ENCODE measurements around the gene CAMKK2. TPM values are rescaled to one million over a fixed set of nuclear protein-coding genes. Genes with fewer than 3 reads are reported as not detected.

CAMKK2 gene
- total RNA-seq, 1 donor from 2014 or later, result 13.3 TPM

DNA sequence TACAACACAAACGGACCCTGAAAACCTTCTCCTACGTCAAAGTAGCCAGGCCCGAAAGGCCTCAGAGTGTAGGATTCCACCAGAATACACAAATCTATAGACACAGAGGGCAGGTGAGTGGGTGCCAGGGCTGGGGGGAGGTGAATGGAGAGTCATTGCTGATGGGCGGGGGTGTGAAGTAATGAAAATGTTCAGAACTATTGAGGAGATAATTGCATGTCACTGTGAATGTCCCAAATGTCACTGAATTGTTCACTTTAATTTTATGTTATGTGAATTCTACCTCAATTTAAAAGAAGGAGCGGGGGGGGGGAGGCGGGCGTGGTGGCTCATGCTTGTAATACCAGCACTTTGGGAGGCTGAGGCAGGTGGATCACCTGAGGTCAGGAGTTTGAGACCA lies 50.6 kb downstream of the CAMKK2 start:
- Histone ChIP-seq H3K36me3 (peaks cover 64% of the 10 kb centered on the region), H3K27me3 (ENCODE audit: low read depth) (no peaks in the 10 kb centered on the region), H3K27ac (replicated peaks) (no peak overlapping the region), H3K4me3 (no peak overlapping the region), H3K9me3 (replicated peaks) (no peaks in the 10 kb centered on the region), H3K4me1 (peaks cover 6% of the 10 kb centered on the region)
- TF ChIP-seq, protein P1, sequence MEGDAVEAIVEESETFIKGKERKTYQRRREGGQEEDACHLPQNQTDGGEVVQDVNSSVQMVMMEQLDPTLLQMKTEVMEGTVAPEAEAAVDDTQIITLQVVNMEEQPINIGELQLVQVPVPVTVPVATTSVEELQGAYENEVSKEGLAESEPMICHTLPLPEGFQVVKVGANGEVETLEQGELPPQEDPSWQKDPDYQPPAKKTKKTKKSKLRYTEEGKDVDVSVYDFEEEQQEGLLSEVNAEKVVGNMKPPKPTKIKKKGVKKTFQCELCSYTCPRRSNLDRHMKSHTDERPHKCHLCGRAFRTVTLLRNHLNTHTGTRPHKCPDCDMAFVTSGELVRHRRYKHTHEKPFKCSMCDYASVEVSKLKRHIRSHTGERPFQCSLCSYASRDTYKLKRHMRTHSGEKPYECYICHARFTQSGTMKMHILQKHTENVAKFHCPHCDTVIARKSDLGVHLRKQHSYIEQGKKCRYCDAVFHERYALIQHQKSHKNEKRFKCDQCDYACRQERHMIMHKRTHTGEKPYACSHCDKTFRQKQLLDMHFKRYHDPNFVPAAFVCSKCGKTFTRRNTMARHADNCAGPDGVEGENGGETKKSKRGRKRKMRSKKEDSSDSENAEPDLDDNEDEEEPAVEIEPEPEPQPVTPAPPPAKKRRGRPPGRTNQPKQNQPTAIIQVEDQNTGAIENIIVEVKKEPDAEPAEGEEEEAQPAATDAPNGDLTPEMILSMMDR (IDR thresholded peaks at IDR 0.05; ENCODE audit: borderline replicate concordance), result no peak
- intact Hi-C loops (cut with micrococcal nuclease), result no loop called here
- no peak for DNase-seq

DNA sequence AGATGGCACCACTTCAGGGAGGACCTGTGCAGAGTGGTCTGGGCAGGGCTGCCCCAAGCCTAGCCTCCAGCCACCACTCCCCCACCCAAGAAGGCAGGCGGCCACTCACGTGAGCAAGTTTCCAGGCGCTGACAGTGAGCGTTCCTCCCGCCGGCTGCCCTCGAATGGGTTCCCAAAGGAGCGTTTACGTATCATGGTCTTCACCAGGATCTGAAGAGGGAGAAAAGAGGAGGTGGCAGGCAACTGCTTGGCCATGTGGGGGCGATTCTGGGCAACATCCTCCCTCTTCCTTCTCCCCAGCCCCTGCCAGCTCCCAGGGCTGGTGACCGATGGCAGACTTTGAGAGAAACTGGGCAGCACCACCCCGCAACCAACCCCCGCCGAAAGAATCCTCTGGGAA lies 51.5 kb downstream of the CAMKK2 start:
- Histone ChIP-seq H3K27me3 (ENCODE audit: low read depth) (no peaks in the 10 kb centered on the region), H3K9me3 (replicated peaks) (no peaks in the 10 kb centered on the region), H3K36me3 (peaks cover 61% of the 10 kb centered on the region), H3K4me1 (peaks cover 15% of the 10 kb centered on the region), H3K4me3 (no peak overlapping the region), H3K27ac (replicated peaks) (no peak overlapping the region)
- no peak for DNase-seq
- TF ChIP-seq, protein P1 (IDR thresholded peaks at IDR 0.05; ENCODE audit: borderline replicate concordance), result no peak
- intact Hi-C loops (cut with micrococcal nuclease), result no loop called here

DNA sequence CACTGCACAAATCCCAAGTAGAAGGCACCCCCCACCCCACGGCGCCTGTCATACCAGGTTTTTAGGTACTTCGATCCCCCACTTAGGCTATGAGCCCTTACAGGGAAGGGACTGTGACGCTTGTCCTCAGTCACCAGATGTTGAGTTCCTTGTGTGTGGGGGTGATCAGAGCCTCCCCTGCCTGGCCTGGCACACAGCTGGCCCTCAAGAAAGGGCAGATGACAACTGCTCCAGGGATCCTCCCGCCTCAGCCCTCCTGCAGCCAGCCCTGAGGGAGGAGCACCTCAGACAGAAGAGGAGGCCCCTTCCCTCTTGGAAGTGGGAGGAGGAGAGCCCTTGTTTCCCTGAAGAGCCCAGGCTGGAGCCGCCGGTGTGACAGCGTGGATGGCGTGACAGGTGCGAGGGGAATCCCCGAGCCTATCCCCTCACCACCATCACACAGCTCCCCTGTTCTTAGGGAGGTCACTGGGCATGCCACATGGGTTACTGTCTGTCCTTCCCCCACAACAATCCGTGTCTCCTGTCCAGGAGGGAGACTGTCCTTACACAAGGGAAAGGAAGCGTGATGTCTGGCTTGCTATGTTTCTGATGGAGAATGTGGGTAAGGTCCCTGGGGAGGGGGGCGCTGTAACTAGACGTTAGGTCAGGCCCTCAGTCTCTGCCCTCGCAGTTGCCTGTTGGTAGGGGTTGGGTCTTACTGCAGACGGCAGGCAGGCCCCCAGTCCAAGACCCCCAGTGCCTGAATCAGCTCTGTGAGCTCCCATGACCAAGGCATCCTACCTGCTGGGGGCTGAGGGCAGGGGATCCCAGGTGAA lies 55.1 kb downstream of the CAMKK2 start:
- H3K27ac ChIP-seq (replicated peaks), result peak overlapping the region; percentile 60

DNA sequence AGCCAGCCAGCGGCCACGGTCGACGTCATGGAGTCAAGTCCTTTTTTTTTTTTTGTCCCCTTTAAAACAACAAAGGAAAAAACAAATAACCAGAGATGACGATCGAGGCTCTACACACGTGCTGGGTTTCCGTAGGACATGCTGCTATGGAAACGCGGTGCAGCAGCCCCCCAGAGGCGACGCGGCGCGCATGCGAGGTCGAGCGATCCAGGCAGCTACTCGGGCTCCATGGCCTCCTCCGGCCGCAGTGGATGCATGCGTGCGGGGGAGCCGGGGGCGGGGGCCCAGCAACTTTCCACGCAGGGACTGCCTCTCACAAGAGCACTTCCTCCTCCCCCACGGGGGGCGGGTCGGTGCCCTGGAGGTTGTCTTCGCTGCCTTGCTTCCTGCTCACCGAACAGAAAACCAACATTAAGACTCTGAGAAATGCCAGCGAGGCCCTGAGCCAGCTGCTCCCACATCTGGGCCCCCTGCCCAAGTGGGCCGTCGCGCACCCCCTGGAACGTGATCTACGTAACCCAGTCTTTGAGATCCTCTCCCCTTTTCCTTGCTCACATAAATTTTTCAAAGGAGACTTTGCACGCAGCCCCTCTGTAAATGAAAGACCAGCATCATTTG lies 55.9 kb downstream of the CAMKK2 start:
- H3K9me3 ChIP-seq (replicated peaks), result no peaks in the 10 kb centered on the region
- no peaks in the 10 kb centered on the region for H3K27me3 ChIP-seq (ENCODE audit: low read depth)
- H3K27ac ChIP-seq (replicated peaks), result peak overlapping the region; percentile 60
- intact Hi-C loops (cut with micrococcal nuclease), result no loop called here
- TF ChIP-seq, protein P1 (IDR thresholded peaks at IDR 0.05; ENCODE audit: borderline replicate concordance), result no peak
- peaks cover 17% of the 10 kb centered on the region for H3K4me1 ChIP-seq
- DNase-seq, result peak; percentile 79
- H3K36me3 ChIP-seq, result peaks cover 53% of the 10 kb centered on the region
- peak overlapping the region; percentile 49 for H3K4me3 ChIP-seq

More for the DNA sequence above, 55.1 kb downstream of the CAMKK2 start:
- peaks cover 45% of the 10 kb centered on the region for H3K36me3 ChIP-seq
- H3K4me3 ChIP-seq, result peak overlapping the region; percentile 49
- TF ChIP-seq, protein P1 (IDR thresholded peaks at IDR 0.05; ENCODE audit: borderline replicate concordance), result no peak
- H3K4me1 ChIP-seq, result peaks cover 17% of the 10 kb centered on the region
- DNase-seq, result no peak
- intact Hi-C loops (cut with micrococcal nuclease), result no loop called here
- no peaks in the 10 kb centered on the region for H3K27me3 ChIP-seq (ENCODE audit: low read depth)
- H3K9me3 ChIP-seq (replicated peaks), result no peaks in the 10 kb centered on the region

DNA sequence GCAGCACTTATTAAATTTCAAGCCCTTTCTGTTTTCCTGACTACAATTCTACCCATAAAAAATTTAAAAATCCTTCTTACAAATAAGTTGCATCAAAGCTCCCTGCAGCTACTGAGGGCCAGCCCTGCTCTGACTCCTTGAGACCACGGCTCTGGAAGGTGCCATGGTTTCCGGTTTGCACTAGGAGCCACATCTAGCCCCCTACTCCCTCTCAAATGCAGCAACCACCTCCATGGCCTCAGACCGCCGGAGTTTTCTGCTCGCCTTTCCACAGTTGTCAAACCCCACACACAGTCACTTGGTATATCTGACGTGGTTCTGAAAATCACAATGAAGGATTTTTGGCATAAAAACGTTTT lies 56.5 kb downstream of the CAMKK2 start:
- intact Hi-C loops (cut with micrococcal nuclease), result no loop called here
- no peak for DNase-seq
- H3K27me3 ChIP-seq (ENCODE audit: low read depth), result no peaks in the 10 kb centered on the region
- H3K9me3 ChIP-seq (replicated peaks), result no peaks in the 10 kb centered on the region
- peak overlapping the region; percentile 60 for H3K27ac ChIP-seq (replicated peaks)
- H3K4me1 ChIP-seq, result peaks cover 17% of the 10 kb centered on the region
- H3K4me3 ChIP-seq, result peak overlapping the region; percentile 49
- TF ChIP-seq, protein P1 (IDR thresholded peaks at IDR 0.05; ENCODE audit: borderline replicate concordance), result no peak
- H3K36me3 ChIP-seq, result peaks cover 55% of the 10 kb centered on the region
